BJ (cell line): ENCODE measurements around the gene ST3GAL2. TPM values are rescaled to one million over a fixed set of nuclear protein-coding genes. Genes with fewer than 3 reads are reported as not detected.

Experiments used
- CTCF ChIA-PET: fragments of 350-600 bp; formaldehyde crosslinking; extraction: SDS; loops from one replicate; lab custom pipeline; 2021; ENCODE audit warnings: antibody characterized with exemption, inconsistent platforms; lab: Yijun Ruan, JAX
- POLR2A ChIA-PET: fragments of 300-600 bp; sonication (Branson Sonifier 250); formaldehyde crosslinking; extraction: SDS; loops from one replicate; lab custom pipeline; 2021; ENCODE audit warnings: antibody characterized with exemption; lab: Charles Lee
- DNase-seq: peaks from one replicate; pipeline ENCODE4 v3.0.0-alpha.2; 2011; ENCODE audit warnings: low read depth
- H3K27me3 ChIP-seq: 2 replicates; pipeline ENCODE4 v1.6.0; 2011; ENCODE audit warnings: low read length; ENCODE audit not compliant: control insufficient read depth, insufficient read depth
- H3K36me3 ChIP-seq: 2 replicates; pipeline ENCODE4 v1.5.1; 2011; ENCODE audit warnings: low read length; ENCODE audit not compliant: control insufficient read depth, insufficient read depth
- H3K4me3 ChIP-seq: 2 replicates; pipeline ENCODE4 v1.5.1; 2011; ENCODE audit warnings: low read depth, mild to moderate bottlenecking, control low read depth, low read length
- CTCF ChIP-seq: IDR thresholded peaks from 2 replicates; pipeline ENCODE4 v1.5.1; 2011; ENCODE audit warnings: low read depth, mild to moderate bottlenecking, control low read depth, inconsistent platforms, low read length, moderate library complexity; ENCODE audit not compliant: insufficient read depth
- polyA plus RNA-seq: library from polyadenylated mRNA; depleted of rRNA; stranded (reverse); fragments of >200 nt; gene quantifications from 2 replicates; pipeline ENCODE4 v1.2.3, GENCODE V29; 2011

Gene ST3GAL2
- polyA plus RNA-seq, 1 experiment = 24.7 TPM

- no peak for TF ChIP-seq CTCF
- POLR2A ChIA-PET = no interaction called here
- Histone ChIP-seq H3K36me3 (peaks cover 19% of the 10 kb centered on the region), H3K4me3 (no peak overlapping the region), H3K27me3 (no peaks in the 10 kb centered on the region)
- CTCF ChIA-PET = interaction anchor here (1.1 to 1.8 kb wide), 3 partner anchors 13 to 77 kb away, joined by 3 read pairs; no protein-coding TSS in a partner anchor
- no peak for DNase-seq
Measured at GRCh38 chr16:70393662-70394061, 45.2 kb downstream of the ST3GAL2 start.

- Histone ChIP-seq H3K27me3 (no peaks in the 10 kb centered on the region), H3K36me3 (peaks cover 20% of the 10 kb centered on the region), H3K4me3 (no peak overlapping the region)
- no peak for DNase-seq
- POLR2A ChIA-PET = interaction anchor here (1.4 kb wide), 1 partner anchor 11 kb away, joined by 5 read pairs; no protein-coding TSS in a partner anchor
- CTCF ChIA-PET = interaction anchor here (0.7 to 2.0 kb wide), 9 partner anchors 10 to 262 kb away, joined by 3 to 5 read pairs (median 3); no protein-coding TSS in a partner anchor
- no peak for TF ChIP-seq CTCF
Measured at GRCh38 chr16:70392606-70393005, 46.3 kb downstream of the ST3GAL2 start.

- POLR2A ChIA-PET = interaction anchor here (1.4 kb wide), 1 partner anchor 10 kb away, joined by 5 read pairs; no protein-coding TSS in a partner anchor
- CTCF ChIA-PET = interaction anchor here (0.7 to 2.0 kb wide), 10 partner anchors 11 to 262 kb away, joined by 3 to 5 read pairs (median 3); no protein-coding TSS in a partner anchor
- Histone ChIP-seq H3K4me3 (no peak overlapping the region), H3K36me3 (peaks cover 20% of the 10 kb centered on the region), H3K27me3 (no peaks in the 10 kb centered on the region)
- no peak for TF ChIP-seq CTCF
- peak; percentile 46 for DNase-seq
Measured at GRCh38 chr16:70391881-70392481, 46.9 kb downstream of the ST3GAL2 start.

GRCh38 chr16:70391446-70391845 lies 47.5 kb downstream of the ST3GAL2 start:
- ChIA-PET POLR2A (no interaction called here), CTCF (interaction anchor here (1.1 to 2.0 kb wide), 5 partner anchors 10 to 138 kb away, joined by 3 to 5 read pairs (median 3); no protein-coding TSS in a partner anchor)
- no peaks in the 10 kb centered on the region for H3K27me3 ChIP-seq
- no peak for TF ChIP-seq CTCF
- peaks cover 20% of the 10 kb centered on the region for H3K36me3 ChIP-seq
- DNase-seq = no peak
- H3K4me3 ChIP-seq = no peak overlapping the region

- Histone ChIP-seq H3K4me3 (no peak overlapping the region), H3K36me3 (peaks cover 21% of the 10 kb centered on the region), H3K27me3 (no peaks in the 10 kb centered on the region)
- no peak for DNase-seq
- ChIA-PET CTCF (interaction anchor here (1.9 kb wide), 1 partner anchor 10 kb away, joined by 5 read pairs; no protein-coding TSS in a partner anchor), POLR2A (no interaction called here)
- TF ChIP-seq CTCF = no peak
Measured at GRCh38 chr16:70390774-70391173, 48.1 kb downstream of the ST3GAL2 start.
